HEK293 (cell line): Measurements from ENCODE around the gene DDB1.

Source experiments
- ZBTB6 ChIP-seq: fragments of 450-650 bp; formaldehyde crosslinking; IDR thresholded peaks from 2 replicates; pipeline ENCODE4 v1.5.1; 2017; ENCODE audit warnings: missing biosample characterization, missing genetic modification characterization
- ZBTB8A ChIP-seq: fragments of 450-650 bp; formaldehyde crosslinking; IDR thresholded peaks from 2 replicates; pipeline ENCODE4 v1.5.1; 2016; ENCODE audit warnings: missing biosample characterization, missing genetic modification characterization
- ZNF404 ChIP-seq: fragments of 450-650 bp; formaldehyde crosslinking; IDR thresholded peaks from 2 replicates; pipeline ENCODE4 v1.5.1; 2017; ENCODE audit warnings: missing biosample characterization, missing genetic modification characterization
- TF ChIP-seq, protein P1 (sequence below): fragments of 450-650 bp; formaldehyde crosslinking; IDR thresholded peaks from 2 replicates; pipeline ENCODE4 v1.5.1; 2016; ENCODE audit warnings: missing biosample characterization, missing genetic modification characterization

- TF ChIP-seq, protein P1, sequence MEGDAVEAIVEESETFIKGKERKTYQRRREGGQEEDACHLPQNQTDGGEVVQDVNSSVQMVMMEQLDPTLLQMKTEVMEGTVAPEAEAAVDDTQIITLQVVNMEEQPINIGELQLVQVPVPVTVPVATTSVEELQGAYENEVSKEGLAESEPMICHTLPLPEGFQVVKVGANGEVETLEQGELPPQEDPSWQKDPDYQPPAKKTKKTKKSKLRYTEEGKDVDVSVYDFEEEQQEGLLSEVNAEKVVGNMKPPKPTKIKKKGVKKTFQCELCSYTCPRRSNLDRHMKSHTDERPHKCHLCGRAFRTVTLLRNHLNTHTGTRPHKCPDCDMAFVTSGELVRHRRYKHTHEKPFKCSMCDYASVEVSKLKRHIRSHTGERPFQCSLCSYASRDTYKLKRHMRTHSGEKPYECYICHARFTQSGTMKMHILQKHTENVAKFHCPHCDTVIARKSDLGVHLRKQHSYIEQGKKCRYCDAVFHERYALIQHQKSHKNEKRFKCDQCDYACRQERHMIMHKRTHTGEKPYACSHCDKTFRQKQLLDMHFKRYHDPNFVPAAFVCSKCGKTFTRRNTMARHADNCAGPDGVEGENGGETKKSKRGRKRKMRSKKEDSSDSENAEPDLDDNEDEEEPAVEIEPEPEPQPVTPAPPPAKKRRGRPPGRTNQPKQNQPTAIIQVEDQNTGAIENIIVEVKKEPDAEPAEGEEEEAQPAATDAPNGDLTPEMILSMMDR = no peak
- TF ChIP-seq ZBTB6 (tag by site-specific recombination) (no peak), ZNF404 (tag by site-specific recombination) (no peak), ZBTB8A (tag by site-specific recombination) (no peak)
These were observed 24.5 kb upstream of the DDB1 start for GRCh38 chr11:61357233-61357893.
